Hematopoietic multipotent progenitor cell treated with erythropoietin and hydrocortisone succinate and interleukin-3 and kit ligand, for 6 days (in vitro differentiated cells): ENCODE data around the gene ABHD6.
"Not testable (repeated sequence)": the region's sequence is repeated elsewhere in the genome, so short reads cannot be mapped to it uniquely, and the experiment has no call there.

ENCODE experiments used
- DNase-seq: peaks from one replicate; pipeline ENCODE4 v3.0.0-alpha.2; 2015

ABHD6 gene

GRCh38 chr3:58324391-58325390 lies 87.1 kb downstream of the ABHD6 start:
- DNase-seq, result no peak

GRCh38 chr3:58325525-58325992 lies 88.0 kb downstream of the ABHD6 start:
- DNase-seq, result no peak

GRCh38 chr3:58326267-58326900 lies 88.8 kb downstream of the ABHD6 start:
- no peak for DNase-seq

GRCh38 chr3:58329150-58329921 lies 91.7 kb downstream of the ABHD6 start:
- DNase-seq, result peak; percentile 56

- no peak for DNase-seq
These were observed 92.4 kb downstream of the ABHD6 start for GRCh38 chr3:58329922-58330413.

GRCh38 chr3:58331593-58332152 lies 94.1 kb downstream of the ABHD6 start:
- DNase-seq, result no peak

- DNase-seq, result peak; percentile 87
These were observed 95.1 kb downstream of the ABHD6 start, which contains the start of gene PXK for GRCh38 chr3:58332575-58333188. Gene PXK, plus strand, starts transcription at chr3:58332892. Its CDS starts 97 bp downstream, at chr3:58332989.

GRCh38 chr3:58333206-58334012 lies 95.8 kb downstream of the ABHD6 start:
- DNase-seq, result peak; percentile 59

GRCh38 chr3:58334013-58334321 lies 96.4 kb downstream of the ABHD6 start:
- DNase-seq, result no peak

GRCh38 chr3:58334506-58334884 lies 96.9 kb downstream of the ABHD6 start:
- peak; percentile 58 for DNase-seq

GRCh38 chr3:58335652-58335947 lies 98.0 kb downstream of the ABHD6 start:
- no peak for DNase-seq

GRCh38 chr3:58336135-58336882 lies 98.7 kb downstream of the ABHD6 start:
- no peak for DNase-seq

- no peak for DNase-seq
These were observed 99.6 kb downstream of the ABHD6 start for GRCh38 chr3:58337190-58337589.

GRCh38 chr3:58339146-58339545 lies 101.6 kb downstream of the ABHD6 start:
- DNase-seq, result not testable (repeated sequence)

- no peak for DNase-seq
These were observed 103.1 kb downstream of the ABHD6 start for GRCh38 chr3:58340594-58341244.

GRCh38 chr3:58341376-58341775 lies 103.8 kb downstream of the ABHD6 start:
- no peak for DNase-seq

GRCh38 chr3:58342676-58343075 lies 105.1 kb downstream of the ABHD6 start:
- DNase-seq, result no peak
